Memory B cell (primary cell): ENCODE data around the gene OR2C3.
"Not testable (repeated sequence)": the region's sequence is repeated elsewhere in the genome, so short reads cannot be mapped to it uniquely, and the experiment has no call there.

Experiments used
- ATAC-seq: fragments of 150-1000 bp; cut with Tn5 transposase; 2 replicates; pipeline ENCODE4 v1.10.0; 2021; ENCODE audit warnings: low read depth, mild to moderate bottlenecking, moderate library complexity
- DNase-seq, 2 donors: peaks; one replicate each; pipeline ENCODE4 v3.0.0; 2022; ENCODE audit warnings: low spot score in 2 of 2
- H3K27ac Mint-ChIP-seq: one replicate; pipeline ENCODE4 v1.8.0; 2022; ENCODE audit warnings: mild to moderate bottlenecking, moderate library complexity, mixed read lengths
- H3K27me3 Mint-ChIP-seq: one replicate; pipeline ENCODE4 v1.8.0; 2022; ENCODE audit warnings: mixed read lengths
- H3K36me3 Mint-ChIP-seq: one replicate; pipeline ENCODE4 v1.8.0; 2022; ENCODE audit warnings: mild to moderate bottlenecking, mixed read lengths
- H3K4me1 Mint-ChIP-seq: one replicate; pipeline ENCODE4 v1.8.0; 2022; ENCODE audit warnings: mixed read lengths
- H3K4me3 Mint-ChIP-seq: one replicate; pipeline ENCODE4 v1.8.0; 2022; ENCODE audit warnings: mild to moderate bottlenecking, moderate library complexity, mixed read lengths
- H3K9me3 Mint-ChIP-seq: one replicate; pipeline ENCODE4 v1.8.0; 2022; ENCODE audit warnings: mixed read lengths

The OR2C3 gene

DNA sequence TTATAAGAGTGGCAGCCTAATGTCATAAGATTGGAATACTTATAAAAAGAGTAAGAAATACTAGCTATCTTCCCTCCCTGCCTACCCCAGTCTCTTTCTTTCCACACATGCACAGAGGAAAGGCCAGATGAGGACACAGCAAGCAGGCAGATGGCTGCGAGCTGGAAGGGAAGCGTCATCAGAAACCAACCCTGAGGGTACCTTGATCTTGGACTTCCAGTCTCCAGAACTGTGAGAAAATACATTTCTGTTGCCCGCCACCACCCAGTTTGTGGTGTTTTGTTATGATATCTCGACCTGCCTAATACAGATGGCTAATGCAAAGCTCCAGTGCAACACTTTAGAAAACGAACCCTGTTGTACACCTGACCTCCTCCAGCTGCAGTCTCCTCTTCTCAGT, 2.3 kb upstream of the OR2C3 start:
- DNase-seq: no peak
- peaks cover 2% of the 10 kb centered on the region for H3K36me3 Mint-ChIP-seq
- peaks cover 12% of the 10 kb centered on the region for H3K27me3 Mint-ChIP-seq
- H3K4me1 Mint-ChIP-seq: no peaks in the 10 kb centered on the region
- H3K4me3 Mint-ChIP-seq: no peak overlapping the region
- H3K9me3 Mint-ChIP-seq: no peaks in the 10 kb centered on the region
- H3K27ac Mint-ChIP-seq: no peak overlapping the region
- ATAC-seq: no peak

DNA sequence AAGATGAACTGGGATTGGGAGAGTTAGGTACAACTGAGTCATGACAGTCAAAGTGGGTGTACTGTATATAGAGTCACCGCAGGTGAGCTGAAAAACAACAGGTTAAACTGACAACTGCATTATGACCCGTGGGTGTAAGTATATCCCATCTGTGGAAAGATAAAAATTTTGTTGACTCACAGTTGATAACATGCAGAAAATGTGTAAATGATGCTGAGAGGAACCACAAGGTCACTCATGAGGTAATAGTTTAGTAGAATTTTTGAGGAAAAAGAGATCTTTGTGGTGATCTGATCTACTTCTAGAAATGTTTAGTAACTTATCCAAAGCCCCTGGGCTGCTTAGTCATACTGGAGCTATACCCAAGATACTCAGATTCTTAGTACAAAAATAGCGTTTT, 838 bp downstream of the OR2C3 start:
- ATAC-seq (no peak), DNase-seq (no peak)
- H3K9me3 Mint-ChIP-seq: no peaks in the 10 kb centered on the region
- H3K36me3 Mint-ChIP-seq: peaks cover 2% of the 10 kb centered on the region
- H3K27me3 Mint-ChIP-seq: peaks cover 18% of the 10 kb centered on the region
- no peaks in the 10 kb centered on the region for H3K4me1 Mint-ChIP-seq
- H3K27ac Mint-ChIP-seq: no peak overlapping the region
- H3K4me3 Mint-ChIP-seq: no peak overlapping the region

DNA sequence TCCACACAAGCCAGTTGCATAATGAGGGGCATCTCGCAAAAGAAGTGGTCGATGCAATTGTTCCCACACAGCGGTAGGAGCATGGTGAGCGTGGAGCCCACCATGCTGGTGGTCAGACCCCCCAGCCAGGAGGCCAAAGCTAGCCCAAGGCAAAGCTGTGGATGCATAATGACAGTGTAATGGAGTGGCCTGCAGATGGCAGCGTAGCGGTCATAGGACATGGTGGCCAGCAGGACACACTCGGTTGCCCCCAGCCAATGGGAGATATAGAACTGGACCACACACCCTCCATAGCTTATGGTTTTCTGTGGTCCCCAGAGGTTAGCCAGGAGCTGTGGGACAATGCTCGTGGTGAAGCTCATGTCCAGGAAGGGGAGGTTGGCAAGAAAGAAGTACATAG, 4.3 kb downstream of the OR2C3 start:
- Mint-ChIP-seq H3K36me3 (no peaks in the 10 kb centered on the region), H3K4me1 (no peaks in the 10 kb centered on the region), H3K27ac (no peak overlapping the region), H3K4me3 (no peak overlapping the region), H3K27me3 (peaks cover 12% of the 10 kb centered on the region), H3K9me3 (no peaks in the 10 kb centered on the region)
- no peak for ATAC-seq
- DNase-seq: no peak

DNA sequence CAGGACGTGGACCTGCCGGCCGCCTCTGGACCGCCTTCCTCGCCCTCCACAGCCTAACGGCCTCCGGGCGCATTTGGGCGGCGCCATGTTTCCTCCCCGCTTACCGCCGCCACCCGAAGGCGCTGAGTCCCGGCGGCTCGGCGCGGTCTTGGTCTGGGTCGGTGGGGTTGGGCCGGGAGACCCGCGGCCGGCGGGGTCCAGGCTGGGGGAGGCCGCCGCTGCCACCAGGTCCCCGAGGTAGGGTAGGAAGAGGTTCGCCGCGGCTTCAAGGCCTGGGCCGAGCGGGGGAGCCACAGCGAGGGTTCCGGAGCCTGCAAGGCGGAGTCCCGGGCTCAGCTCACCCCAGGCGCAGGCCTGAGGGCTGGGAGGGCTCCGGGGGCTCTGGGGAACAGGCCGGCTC, 5.5 kb downstream of the OR2C3 start:
- Mint-ChIP-seq H3K9me3 (no peaks in the 10 kb centered on the region), H3K27me3 (peaks cover 12% of the 10 kb centered on the region), H3K4me3 (no peak overlapping the region), H3K36me3 (no peaks in the 10 kb centered on the region), H3K4me1 (no peaks in the 10 kb centered on the region), H3K27ac (no peak overlapping the region)
- DNase-seq (no peak), ATAC-seq (no peak)

DNA sequence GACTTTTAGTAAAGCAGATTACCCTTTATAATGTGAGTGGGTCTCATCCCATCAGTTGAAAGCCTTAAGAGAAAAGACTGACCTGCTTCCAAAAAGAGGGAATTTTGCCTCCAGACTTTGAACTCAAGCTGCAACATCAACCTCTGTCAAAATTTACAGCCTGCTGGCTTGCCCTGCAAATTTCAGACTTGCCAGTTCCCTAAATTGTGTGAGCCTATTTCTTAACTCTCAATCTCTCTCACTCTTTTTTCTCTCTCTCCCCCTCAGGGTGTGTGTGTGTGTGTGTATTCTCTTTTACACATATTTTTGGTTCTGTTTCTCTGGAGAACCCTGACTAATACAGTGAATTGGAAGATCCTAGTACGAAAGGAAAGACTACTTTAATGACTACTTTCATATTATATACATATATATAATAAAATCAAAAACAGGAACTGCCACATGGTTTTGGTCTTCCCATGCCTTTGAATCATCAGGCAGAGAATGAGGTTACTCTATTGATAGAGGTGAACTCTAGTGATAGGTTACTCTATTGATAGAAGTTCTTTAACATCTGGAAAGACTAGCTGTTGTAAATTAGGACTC, 6.4 kb downstream of the OR2C3 start:
- DNase-seq (no peak), ATAC-seq (no peak)
- Mint-ChIP-seq H3K27ac (no peak overlapping the region), H3K27me3 (peaks cover 14% of the 10 kb centered on the region), H3K4me1 (no peaks in the 10 kb centered on the region), H3K4me3 (no peak overlapping the region), H3K36me3 (no peaks in the 10 kb centered on the region), H3K9me3 (no peaks in the 10 kb centered on the region)

DNA sequence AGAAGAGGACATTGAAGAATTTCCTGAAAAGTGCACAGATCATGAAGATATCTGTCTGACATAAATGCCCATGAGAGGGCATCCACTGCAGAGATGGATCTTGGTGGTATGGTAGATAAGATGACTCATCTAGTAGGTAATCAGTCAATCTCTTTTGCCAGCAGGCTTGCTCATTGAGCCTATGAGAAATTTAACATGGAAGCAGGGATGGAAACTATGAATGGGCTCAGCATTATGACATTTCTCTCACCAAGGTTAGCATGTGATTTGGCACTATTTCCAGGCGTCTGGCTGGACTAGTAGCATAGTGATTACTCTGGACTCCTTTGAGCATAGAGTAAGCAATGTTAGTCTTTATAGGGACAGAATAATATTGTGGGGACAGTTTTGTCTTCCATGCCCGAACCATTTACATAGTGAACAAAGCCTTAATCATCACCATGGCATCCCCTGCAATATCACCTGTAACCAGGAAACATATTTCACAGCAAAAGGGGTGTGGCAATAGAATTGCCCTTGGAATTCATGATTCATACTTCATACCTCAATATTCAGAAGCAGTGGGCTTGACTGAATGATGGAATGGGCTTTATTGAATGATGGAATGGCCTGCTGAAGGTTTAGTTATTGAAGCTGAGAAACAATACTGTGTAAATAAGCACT, 7.3 kb downstream of the OR2C3 start:
- H3K4me3 Mint-ChIP-seq: no peak overlapping the region
- H3K36me3 Mint-ChIP-seq: no peaks in the 10 kb centered on the region
- DNase-seq (no peak), ATAC-seq (no peak)
- no peak overlapping the region for H3K27ac Mint-ChIP-seq
- H3K4me1 Mint-ChIP-seq: no peaks in the 10 kb centered on the region
- peaks cover 14% of the 10 kb centered on the region for H3K27me3 Mint-ChIP-seq
- no peaks in the 10 kb centered on the region for H3K9me3 Mint-ChIP-seq

DNA sequence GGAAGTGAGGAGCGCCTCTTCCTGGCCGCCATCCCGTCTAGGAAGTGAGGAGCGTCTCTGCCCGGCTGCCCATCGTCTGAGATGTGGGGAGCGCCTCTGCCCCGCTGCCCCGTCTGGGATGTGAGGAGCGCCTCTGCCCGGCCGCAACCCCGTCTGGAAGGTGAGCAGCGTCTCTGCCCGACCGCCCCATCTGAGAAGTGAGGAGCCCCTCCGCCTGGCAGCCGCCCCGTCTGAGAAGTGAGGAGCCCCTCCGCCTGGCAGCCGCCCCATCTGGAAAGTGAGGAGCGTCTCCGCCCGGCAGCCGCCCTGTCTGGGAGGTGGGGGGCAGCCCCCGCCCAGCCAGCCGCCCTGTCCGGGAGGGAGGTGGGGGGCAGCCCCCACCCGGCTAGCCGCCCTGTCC, 14.4 kb downstream of the OR2C3 start:
- H3K4me3 Mint-ChIP-seq, H3K4me1 Mint-ChIP-seq, H3K27me3 Mint-ChIP-seq, H3K9me3 Mint-ChIP-seq, H3K27ac Mint-ChIP-seq, ATAC-seq, H3K36me3 Mint-ChIP-seq, DNase-seq: not testable (repeated sequence)

DNA sequence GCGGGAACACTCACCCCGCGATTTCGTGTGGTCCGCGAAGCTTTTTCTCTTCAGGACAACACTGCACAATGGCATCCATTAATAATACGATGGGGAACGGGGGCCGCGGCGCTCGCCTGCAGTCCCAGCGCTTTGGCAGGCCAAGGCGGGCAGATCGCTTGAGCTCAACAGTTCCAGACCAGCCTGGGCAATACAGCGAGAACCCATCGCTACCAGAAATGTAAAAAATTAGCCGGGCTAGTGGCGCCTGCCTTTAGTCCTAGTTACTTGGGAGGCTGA, 17.7 kb downstream of the OR2C3 start:
- H3K36me3 Mint-ChIP-seq: no peaks in the 10 kb centered on the region
- ATAC-seq (no peak), DNase-seq (no peak)
- peaks cover 1% of the 10 kb centered on the region for H3K9me3 Mint-ChIP-seq
- H3K4me3 Mint-ChIP-seq: no peak overlapping the region
- H3K27ac Mint-ChIP-seq: no peak overlapping the region
- no peaks in the 10 kb centered on the region for H3K4me1 Mint-ChIP-seq
- peaks cover 5% of the 10 kb centered on the region for H3K27me3 Mint-ChIP-seq

DNA sequence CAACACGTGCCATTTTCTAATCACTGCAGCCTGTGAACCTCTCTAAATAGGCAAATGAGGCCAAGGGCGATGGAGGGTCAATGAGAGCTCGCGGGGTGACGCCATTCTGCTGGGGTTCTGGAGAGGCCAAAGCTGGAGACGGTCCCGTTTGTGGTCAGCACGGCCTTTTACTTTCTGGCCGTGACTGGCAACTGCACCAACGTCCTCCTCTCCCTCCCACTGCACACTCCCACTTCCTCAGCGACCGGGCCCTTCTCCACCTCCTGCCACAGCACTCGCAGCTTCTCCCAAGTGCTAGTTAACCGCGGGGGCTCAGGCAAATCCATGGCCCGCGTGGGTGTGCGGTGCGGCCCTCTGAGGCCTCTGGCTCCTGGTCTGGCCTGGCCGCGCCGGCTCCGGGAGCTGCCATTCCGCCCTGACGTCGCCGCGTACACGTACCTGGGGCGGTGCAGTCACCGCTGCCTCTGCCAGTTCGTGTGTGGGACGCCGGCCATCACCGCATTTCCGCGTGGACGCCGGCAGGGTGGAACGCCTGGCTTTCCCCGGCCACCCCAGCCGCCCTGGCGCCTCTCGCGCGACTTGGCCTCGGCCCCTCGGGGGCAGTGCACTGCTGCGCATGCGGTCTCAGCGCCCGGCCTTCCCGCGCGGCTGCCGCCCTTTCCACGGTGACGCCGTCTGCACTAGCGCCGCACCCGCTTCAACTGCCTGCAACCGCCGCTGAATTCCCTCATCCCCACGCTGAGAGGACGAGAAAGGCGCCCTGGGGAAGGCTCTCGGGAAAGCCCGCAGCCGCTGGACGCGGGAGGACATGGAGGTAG, 18.2 kb downstream of the OR2C3 start:
- no peaks in the 10 kb centered on the region for H3K4me1 Mint-ChIP-seq
- no peak overlapping the region for H3K27ac Mint-ChIP-seq
- peaks cover 5% of the 10 kb centered on the region for H3K27me3 Mint-ChIP-seq
- H3K36me3 Mint-ChIP-seq: no peaks in the 10 kb centered on the region
- peak overlapping the region; percentile 43 for H3K4me3 Mint-ChIP-seq
- no peak for DNase-seq
- peak; percentile 31 for ATAC-seq
- peaks cover 1% of the 10 kb centered on the region for H3K9me3 Mint-ChIP-seq

DNA sequence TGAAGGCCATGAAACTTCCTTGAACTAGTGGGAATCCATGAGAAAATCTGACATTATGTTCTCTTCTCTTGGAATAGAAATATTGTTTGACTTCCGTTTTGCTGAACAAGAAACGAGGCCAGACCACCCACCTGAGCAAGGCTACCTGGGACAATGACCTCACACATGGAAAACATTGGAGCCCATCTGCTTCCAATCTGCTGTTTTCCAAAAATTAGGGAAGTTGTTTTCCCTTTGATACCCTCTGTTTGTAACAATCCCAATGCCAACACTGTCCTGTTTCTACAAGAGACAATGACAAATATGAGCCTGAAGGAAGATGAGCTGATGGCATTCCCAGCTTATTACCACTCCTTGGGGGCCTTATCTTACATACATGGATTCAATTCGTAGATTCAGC, 29.4 kb downstream of the OR2C3 start:
- no peak overlapping the region for H3K4me3 Mint-ChIP-seq
- no peak for DNase-seq
- H3K4me1 Mint-ChIP-seq: no peaks in the 10 kb centered on the region
- no peak overlapping the region for H3K27ac Mint-ChIP-seq
- ATAC-seq: no peak
- H3K9me3 Mint-ChIP-seq: no peaks in the 10 kb centered on the region
- no peaks in the 10 kb centered on the region for H3K27me3 Mint-ChIP-seq
- no peaks in the 10 kb centered on the region for H3K36me3 Mint-ChIP-seq

DNA sequence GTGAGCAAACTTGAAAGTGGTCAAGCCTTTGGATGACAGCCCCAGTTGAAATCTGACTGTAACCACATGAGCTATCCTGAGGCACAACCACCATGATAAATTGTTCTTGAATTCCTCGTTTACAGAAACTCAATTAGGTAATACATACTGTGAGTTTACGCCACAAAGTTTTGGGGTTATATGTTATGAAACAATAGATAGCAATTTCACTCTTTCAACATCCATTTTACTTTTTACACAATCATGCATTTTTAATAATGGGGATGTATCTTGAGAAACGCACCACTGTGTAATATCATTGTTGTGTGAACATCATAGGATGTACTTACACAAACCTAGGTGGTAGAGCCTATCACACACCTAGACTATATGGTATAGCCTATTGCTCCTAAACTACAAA, 35.4 kb downstream of the OR2C3 start:
- H3K27me3 Mint-ChIP-seq: peaks cover 3% of the 10 kb centered on the region
- H3K4me3 Mint-ChIP-seq: no peak overlapping the region
- no peak for DNase-seq
- no peaks in the 10 kb centered on the region for H3K9me3 Mint-ChIP-seq
- no peak for ATAC-seq
- H3K4me1 Mint-ChIP-seq: no peaks in the 10 kb centered on the region
- H3K36me3 Mint-ChIP-seq: no peaks in the 10 kb centered on the region
- H3K27ac Mint-ChIP-seq: no peak overlapping the region

DNA sequence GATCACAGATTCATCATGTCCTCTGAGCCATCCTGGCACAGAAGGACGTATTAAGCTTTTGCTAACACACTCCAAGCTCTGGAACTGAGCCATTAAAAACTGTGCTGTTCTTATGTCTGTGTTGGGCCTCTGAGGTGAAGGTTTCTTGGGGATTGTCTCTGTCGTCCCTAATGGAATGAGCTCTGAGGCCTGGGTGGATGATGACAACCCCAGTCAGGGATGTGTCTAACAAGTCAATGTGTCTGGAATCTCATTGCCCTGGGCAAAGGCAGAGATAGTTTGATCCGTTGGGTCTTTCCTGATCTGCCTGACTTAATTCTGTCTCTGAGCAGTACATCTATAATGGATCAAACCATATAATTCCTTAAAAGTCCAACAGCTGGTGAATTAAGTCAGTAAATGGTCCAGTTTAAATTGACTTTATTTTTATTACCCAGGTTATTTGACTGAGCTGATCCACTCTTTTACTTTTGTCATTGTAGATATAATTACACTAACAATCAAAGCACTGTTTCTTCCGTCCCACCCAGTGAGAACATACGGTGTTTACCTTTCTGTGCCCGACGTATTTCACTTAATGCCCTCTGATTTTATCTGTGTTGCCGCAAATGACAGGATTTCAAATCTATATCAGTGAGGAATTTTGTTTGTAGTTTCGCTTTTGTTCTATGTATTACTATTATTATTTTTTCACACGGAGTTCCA, 39.5 kb downstream of the OR2C3 start:
- H3K27ac Mint-ChIP-seq: no peak overlapping the region
- DNase-seq (no peak), ATAC-seq (no peak)
- H3K4me1 Mint-ChIP-seq: no peaks in the 10 kb centered on the region
- H3K4me3 Mint-ChIP-seq: no peak overlapping the region
- no peaks in the 10 kb centered on the region for H3K36me3 Mint-ChIP-seq
- H3K9me3 Mint-ChIP-seq: no peaks in the 10 kb centered on the region
- peaks cover 6% of the 10 kb centered on the region for H3K27me3 Mint-ChIP-seq

DNA sequence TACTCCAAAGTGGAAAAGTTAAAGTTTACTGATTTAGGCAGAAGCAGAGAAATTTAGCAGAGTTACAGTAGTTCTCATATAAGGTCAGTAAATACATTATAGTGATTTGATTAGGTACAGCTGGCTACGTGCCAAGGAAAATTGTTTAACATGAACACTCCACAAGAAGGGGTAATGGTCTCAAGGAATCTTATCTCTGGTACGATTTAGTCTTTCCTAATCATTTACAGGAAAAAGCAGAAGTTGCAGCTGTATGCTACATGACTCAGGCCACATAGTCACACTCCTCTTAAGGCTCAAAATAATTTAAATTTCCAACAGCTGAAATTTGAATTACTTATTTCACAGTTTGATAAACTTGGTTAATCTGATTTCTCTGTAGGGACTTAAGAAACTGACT, 41.5 kb downstream of the OR2C3 start:
- H3K27me3 Mint-ChIP-seq: peaks cover 11% of the 10 kb centered on the region

DNA sequence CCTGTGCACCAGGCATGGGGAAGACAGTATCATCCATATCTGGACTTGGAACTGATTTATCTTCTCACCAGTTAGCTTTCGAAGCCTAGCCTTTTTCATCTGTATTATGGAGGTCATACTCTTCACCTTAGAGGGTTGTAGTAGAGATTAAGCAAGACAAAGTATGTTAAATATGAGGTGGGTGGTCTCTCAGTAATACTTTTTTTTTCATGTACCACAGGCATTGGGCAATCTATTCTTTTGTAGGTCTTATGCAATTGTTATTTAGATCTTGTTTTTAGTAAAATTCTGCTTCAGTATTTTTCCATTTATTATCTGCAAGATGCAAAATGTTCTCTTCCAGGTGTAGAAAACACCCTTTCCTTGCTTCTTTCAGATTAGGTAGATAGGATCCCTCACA, 43.1 kb downstream of the OR2C3 start:
- DNase-seq: no peak
- H3K27ac Mint-ChIP-seq: no peak overlapping the region
- no peaks in the 10 kb centered on the region for H3K9me3 Mint-ChIP-seq
- H3K4me1 Mint-ChIP-seq: no peaks in the 10 kb centered on the region
- H3K4me3 Mint-ChIP-seq: no peak overlapping the region
- H3K36me3 Mint-ChIP-seq: no peaks in the 10 kb centered on the region
- no peak for ATAC-seq
- H3K27me3 Mint-ChIP-seq: peaks cover 12% of the 10 kb centered on the region

More for the DNA sequence above, 41.5 kb downstream of the OR2C3 start:
- Mint-ChIP-seq H3K36me3 (no peaks in the 10 kb centered on the region), H3K4me3 (no peak overlapping the region), H3K9me3 (no peaks in the 10 kb centered on the region), H3K4me1 (no peaks in the 10 kb centered on the region), H3K27ac (no peak overlapping the region)
- DNase-seq: no peak
- ATAC-seq: no peak
